GM18517 (cell line): Measurements from ENCODE around the gene SHMT1.
"Not testable (repeated sequence)": the region's sequence is repeated elsewhere in the genome, so short reads cannot be mapped to it uniquely, and the experiment has no call there.

Source experiments
- ATAC-seq: cut with Tn5 transposase; IDR thresholded peaks from one replicate; pipeline ENCODE4 v1.9.1; 2021; ENCODE audit warnings: mild to moderate bottlenecking, moderate library complexity; ENCODE audit not compliant: unreplicated experiment

The SHMT1 gene

DNA sequence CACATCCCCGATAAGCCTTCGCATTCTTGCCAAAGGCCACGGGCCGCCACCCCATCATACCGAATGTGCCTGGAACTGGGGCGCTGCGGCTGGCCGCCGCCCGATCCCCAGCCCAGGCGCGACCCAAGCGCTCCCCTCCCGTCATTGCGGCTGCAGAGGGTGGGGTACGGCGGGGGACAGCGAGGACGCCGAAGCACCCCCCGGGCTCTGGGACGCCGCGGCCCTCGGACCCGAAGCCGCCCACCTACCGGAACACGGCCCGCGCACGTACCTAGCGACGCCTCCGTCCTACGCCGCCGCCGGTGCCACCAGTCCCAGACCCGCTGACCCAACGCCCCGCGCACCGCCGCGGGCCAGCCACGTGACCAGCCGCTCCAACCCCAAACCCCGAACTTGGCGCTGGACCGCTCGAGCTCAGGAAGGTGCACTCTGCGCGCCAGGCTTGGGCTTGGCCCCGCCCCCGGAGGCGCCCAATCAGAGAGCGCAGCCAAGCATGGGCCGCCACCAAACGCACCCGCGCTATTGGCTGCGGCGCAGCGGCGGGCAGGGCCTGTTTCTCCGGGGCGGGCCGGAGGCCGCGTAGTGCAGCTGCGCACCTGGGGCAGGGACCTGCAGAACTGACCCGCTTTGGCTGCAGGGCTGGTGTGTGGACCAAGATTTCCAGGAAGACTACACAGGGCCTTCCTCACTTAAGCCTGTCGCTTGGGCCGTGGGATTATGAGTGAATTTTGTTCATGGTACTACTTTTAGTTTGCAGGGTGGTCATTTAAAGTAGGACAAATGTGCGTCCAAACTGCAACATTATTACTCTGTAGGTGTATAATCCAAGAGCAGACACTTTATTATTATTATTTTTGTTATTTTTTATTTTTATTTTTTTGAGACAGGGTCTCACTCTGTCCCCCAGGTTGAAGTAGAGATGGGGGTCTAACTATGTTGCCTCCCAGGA is at the start of gene SHMT1:
SHMT1 (minus strand) TSS at position 450 of the 949 bp plus-strand sequence. CDS start 7,569 bp downstream, outside the sequence.
- ATAC-seq, result peak; percentile 91

DNA sequence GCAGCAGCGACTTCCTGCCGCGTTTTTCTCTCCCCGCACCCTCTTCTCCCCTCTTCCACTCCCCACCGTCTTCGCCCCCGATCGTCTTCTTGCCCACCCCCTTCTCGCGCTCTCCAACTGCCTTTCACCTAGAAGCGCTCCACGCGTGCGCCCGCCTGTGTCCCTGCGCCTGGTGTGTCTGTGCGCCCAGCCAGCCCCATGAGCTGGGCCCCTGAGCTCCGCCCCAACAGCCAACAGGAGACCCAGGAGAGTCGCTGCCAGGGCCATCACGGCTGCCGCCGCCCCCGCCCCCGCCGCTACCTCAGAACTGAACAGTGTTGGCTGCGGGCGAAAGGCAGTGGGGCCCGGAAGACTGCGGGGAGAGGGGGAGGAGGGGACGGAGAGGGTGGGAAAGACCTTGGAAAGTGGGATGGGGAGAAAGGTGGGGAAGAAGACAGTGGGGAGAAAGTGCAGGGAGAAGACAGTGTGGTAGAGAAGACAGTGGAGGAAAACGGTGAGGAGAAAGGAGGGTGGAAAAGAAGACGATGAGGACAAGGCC is 48.7 kb upstream of the SHMT1 start:
- ATAC-seq, result peak; percentile 46

DNA sequence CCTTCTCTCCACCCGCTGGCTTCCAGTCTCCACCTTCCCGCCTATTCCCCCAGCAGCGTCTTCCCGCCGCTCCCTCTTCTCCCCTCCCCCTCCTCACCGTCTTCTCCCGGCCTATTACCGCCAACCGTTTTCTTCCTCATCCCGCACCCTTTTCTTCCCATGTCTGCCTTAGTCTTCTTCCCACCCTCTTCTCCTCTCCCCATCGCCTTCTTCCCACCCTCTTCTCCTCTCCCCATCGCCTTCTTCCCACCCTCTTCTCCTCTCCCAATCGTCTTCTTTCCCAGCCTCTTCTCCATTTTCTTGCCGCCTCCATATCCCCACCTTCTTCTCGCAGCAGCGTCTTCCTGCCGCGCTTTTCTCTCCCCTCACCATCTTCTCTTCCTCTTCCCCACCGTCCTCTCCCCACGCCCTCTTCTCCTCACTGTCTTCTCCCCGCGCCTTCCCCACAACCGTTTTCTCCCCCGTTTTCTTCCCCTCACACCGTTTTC is 48.1 kb upstream of the SHMT1 start:
- not testable (repeated sequence) for ATAC-seq

DNA sequence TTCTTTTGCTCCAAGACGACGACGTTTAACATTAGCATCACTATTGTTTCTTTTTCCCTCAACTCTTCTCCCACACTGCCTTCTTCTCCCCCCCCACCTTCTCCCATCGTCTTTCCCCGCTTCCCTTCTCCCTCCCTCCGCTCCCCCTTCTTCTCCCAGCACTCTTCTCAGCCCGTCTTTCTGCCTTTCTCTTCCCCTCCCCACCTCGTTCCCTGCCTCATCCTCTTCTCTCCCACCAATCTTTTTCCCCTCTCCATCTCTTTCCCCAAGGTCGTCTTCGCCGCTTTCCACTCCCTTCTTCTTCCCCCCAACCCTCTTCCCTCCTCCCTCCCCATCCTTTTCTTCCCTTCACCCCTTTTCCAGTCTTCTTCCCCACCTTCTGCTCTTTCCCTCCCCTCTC is 47.4 kb upstream of the SHMT1 start:
- ATAC-seq, result not testable (repeated sequence)

DNA sequence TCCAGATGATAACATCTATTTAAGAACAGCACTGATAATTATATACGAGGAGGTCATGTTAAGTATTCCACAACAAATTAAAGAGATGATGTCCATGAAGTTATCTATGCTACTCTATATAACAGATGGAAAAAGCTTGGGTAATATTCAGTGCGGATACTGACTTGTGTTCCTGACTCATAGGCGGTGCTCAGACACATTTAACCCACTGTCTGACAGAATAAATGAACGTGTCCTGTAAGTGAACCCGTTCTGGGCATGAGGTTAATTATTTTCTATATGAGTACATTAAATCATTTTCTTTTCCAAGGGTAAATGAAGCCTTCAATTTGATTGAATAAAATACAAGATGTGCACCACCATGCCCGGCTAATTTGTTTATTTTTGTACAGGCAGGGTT is 46.0 kb upstream of the SHMT1 start:
- not testable (repeated sequence) for ATAC-seq

DNA sequence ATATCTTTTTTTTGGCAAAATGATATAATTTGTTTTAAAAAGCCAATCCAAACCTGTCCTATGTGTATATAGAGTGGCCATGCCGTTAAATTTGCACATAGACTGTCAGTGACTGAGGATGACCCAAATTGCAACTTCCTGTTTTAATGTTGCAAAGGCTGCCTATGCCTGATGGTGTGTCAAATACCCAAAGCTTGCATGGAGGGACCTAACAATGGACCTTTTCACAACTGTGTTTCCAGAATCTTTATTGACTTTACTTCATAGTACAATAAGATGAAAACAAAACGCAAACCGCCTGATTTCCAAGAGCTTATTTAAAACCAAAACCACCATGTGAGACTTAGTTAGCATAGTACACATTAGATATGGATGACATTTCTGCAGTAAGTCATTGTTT is 45.6 kb upstream of the SHMT1 start:
- ATAC-seq, result not testable (repeated sequence)

DNA sequence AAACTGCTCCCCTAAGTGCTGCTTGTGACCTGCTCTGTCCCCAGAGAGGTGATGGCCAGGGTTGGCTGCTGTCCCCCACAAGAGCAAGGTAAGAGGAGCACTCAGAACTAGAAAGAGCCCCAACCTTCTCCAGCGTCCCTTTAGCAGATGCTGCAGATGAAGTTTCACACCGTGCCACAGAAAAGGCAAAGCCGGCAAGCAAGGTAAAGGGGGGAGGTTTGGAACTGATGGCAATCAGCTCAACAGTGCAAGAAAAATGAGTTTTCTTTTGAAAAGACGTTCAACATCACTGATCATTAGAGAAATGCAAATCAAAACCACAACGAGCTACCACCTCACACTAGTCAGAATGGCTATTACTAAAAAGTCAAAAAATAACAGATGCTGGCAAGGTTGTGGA is 40.3 kb upstream of the SHMT1 start:
- ATAC-seq, result peak; percentile 93

DNA sequence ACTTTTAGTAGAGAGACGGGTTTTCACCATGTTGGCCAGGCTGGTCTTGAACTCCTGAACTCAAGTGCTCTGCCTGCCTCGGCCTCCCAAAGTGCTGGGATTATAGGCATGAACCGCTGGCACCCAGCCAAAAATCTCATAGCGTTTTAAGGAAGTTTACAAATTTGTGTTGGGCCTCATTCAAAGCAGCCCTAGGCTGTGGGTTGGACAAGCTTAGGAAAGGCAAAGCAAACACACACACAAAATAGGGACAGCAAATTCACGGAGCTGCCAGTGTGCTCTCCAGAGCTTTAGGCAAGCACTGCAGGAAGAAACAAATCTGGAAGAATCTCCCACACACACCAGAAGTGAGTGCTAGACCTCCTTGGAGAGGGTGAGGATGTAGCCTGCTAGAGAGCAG is 39.8 kb upstream of the SHMT1 start:
- ATAC-seq, result peak; percentile 12

DNA sequence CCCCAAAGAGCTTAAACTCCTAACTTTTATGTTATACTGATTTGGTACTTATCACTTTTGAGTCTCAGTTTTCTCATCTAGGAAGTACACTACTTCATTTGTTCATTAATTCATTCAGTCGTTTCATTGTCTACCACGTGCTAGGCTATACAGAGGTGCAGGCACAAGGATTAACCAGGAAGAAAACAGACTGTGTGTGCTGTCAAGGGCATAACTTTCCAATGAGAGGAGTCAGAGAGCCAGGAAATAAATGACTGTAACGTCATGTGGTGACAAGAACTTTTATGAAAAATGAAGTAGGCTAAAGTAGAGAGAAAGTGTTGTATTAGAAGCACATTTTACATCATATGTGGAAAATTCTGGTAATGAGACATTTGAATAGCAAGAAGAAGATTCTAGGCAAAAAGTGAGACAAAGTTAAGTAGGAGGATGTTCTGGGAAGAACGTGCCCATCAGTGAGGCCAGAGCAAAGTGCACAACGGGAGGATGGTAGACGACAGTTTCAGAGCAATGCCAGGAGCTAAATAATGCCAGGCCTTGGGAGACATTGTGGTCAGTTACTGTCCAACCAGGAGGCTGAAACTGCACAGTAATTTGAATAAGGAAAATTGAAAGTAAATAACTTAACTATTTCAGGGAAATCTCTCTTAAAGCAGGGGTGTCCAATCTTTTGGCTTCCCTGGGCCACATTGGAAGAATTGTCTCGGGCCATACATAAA is 38.7 kb upstream of the SHMT1 start:
- ATAC-seq, result not testable (repeated sequence)

DNA sequence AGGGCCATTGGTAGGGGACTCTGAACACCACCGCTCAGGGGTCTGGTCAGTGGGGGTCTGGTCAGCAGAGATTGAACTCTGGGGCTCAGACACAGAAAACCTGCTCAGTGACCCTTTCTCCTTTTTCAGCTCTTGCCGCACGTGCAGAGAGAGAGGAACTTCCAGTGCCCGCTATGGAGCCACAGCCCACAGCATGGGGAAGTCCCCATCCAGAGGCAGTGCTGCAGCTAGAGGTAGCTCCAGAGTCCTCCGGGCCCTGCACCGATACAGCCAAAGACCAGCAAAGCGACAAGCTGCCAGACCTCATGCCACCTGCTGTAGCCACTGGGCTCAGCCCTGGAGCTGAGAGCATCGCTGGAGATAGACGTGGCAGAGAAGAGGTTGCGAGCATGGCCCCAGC is 25.4 kb upstream of the SHMT1 start:
- not testable (repeated sequence) for ATAC-seq

DNA sequence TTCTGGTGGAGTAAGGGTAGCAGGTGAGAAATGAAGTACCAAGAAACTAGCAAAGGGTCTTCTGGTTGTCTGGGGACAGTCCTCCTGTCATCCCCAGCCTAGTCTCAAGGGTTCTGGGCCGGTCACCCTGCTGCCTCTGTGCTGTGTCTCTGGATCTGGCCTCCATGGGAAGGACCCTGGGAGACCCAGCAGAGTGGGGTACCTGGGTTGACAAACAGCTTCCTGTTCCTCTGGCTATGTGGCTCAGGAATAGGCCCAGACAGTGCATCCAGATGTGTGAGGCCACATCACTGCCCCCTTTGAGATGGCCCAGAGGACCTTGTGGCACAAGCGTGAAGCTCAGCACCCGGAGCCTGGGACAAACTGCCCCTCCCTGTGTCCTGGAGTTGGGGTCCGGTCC is 24.9 kb upstream of the SHMT1 start:
- not testable (repeated sequence) for ATAC-seq

DNA sequence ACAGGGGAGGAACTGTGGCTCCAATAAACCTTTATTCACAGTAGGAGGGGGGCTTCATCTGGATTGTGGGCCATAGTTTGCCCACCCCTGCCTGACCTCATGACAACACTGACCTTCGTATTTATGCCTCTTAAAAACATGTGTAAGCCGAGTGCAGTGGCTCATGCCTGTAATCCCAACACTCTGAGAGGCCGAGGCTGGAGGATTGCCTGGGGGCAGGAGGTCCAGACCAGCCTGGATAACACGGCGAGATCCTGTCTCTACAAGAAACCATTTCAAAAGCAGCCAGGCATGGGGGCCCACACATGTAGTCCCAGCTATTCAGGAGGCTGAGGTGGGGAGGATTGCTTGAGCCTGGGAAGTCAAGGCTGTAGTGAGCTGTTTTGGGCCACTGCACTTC is 24.2 kb upstream of the SHMT1 start:
- ATAC-seq, result not testable (repeated sequence)

DNA sequence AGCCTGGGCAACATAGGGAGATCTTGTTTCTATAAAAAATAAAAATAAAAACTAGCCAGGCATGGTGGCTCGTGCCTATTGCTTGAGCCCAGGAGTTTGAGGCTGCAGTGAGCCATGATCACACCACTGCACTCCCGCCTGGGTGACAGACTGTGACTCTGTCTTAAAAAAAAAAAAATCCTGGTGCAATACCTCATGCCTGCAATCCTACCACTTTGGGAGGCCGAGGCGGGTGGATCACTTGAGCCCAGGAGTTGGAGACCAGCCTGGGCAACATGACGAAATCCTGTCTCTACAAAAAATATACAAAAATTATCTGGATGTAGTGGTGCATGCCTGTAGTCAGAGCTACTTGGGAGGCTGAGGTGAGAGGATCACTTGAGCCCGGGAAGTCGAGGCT is 20.9 kb upstream of the SHMT1 start:
- not testable (repeated sequence) for ATAC-seq

DNA sequence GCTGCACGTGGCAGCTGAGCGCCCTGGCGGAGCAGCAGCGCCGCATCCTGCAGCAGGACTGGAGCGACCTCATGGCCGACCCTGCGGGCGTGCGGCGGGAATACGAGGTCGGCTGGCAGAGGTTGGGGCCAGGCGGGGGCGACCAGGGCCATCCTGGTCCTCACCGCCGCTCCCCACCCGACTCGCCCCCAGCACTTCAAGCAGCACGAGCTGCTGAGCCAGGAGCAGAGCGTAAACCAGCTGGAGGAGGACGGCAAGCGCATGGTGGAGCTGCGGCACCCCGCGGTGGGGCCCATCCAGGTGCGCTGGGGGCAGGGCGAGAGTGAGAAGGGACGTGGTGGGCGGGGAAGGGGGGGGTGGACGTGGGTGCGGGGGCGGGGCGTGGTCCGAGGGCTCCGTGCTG is 19.7 kb upstream of the SHMT1 start:
- ATAC-seq, result not testable (repeated sequence)

DNA sequence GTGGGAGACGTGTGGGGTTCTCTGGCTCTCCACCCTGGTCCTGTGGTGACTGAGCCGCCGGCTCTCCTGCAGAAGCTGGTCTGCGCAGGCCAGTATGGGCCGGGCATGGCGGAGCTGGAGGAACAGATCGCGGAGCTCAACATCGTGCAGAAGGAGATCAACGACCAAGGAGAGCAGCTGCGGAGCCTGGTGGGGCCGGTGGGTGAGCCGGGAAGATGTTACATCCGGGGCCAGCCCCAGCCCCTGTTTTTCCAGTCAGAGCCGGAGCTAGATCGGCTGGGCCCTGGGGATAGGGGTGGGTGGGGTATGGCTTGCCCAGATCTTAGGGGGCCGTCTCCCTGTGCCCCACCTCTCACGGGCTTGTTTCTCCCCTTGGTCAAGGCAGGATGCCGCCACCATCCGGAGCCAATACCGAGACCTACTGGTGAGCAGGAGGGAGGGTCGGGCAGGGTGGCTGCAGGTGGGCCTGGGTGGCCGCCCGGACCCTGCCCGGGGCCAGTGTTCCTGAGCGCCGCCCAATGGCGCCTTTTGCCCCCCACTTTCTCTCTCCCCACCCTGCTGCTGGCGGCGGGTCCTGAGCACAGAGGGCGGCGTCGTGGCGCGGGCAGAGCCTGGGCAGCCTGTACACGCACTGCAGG is 19.2 kb upstream of the SHMT1 start:
- ATAC-seq, result no peak

DNA sequence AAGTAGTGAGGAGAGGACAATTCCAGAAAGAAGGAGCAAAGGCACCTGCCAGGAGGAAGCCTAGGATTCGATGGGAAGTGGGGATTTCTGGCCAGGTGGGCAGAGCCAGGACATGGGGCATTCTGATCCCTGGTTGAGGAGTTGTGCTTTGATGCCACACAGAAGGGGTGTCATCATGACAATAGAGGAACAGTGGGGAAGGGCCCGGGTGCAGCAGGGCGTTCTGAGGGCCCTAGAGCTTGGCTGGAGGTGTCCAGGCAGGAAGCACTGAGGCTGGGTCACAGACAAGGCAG is 18.5 kb upstream of the SHMT1 start:
- ATAC-seq, result no peak

DNA sequence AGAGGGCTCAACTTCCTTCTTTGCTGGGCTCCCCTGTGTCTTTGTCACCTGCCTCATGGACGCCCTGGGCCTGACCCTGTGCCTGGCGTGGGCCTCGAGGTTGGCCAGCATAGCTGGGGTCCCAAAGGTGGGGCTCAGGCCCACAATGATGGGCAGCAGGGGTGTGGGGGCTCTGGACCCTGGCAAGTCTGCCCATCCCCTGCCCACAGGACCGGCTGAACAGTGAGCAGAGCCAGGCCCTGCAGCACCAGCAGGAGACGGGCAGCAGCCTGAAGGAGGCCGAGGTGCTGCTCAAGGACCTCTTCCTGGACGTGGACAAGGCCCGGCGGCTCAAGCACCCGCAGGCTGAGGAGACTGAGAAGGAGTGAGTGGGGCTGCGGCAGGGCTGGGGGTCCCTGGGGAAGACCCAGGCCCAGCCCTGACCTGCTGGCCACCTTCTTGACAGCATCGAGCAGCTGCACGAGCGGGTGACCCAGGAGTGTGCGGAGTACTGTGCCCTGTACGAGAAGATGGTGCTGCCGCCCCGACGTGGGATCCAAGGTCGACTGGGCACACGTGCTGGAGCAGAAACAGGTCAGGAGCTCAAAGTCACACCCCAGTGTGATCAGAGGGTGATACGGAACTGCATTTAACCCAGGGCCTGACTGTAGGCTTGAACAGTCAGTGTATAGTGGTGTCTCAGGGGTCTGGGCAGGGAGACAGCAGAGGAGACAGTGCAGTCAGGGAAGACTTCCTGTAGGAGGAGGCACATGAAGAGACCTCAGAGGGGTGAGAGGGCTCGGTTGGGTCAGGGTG is 18.0 kb upstream of the SHMT1 start:
- ATAC-seq, result no peak

DNA sequence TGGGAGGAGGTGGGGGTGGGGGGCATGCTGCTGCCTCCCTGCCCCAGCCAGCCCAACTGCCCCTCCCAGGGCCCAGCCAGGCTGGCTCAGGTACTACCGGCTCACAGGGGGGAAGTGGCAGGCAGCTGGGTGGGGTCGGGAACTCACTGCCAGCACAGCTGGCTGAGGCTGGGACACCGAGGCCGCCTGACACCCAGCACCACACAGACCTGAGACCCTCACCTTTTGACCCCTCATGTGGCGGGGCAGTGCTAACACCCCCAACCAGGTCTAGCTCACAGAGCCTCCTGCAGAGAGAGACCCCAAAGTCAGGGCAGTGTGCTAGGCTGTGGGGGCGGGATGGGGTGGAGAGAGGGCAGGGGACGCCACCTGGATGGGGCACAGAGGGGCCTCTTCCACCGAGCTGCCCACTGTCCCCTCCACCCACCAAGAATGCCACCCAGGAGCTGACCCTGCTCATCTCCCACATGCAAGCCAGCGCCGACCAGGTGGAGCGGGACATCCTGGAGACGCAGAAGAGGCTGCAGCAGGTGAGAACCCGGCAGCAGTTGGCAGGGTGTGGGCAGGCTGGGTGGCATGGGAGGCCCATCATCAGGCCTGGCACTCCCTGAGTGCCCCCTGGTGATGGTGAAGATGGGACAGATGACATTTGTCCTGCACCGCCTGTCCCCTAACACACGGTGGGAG is 17.3 kb upstream of the SHMT1 start:
- ATAC-seq, result no peak

DNA sequence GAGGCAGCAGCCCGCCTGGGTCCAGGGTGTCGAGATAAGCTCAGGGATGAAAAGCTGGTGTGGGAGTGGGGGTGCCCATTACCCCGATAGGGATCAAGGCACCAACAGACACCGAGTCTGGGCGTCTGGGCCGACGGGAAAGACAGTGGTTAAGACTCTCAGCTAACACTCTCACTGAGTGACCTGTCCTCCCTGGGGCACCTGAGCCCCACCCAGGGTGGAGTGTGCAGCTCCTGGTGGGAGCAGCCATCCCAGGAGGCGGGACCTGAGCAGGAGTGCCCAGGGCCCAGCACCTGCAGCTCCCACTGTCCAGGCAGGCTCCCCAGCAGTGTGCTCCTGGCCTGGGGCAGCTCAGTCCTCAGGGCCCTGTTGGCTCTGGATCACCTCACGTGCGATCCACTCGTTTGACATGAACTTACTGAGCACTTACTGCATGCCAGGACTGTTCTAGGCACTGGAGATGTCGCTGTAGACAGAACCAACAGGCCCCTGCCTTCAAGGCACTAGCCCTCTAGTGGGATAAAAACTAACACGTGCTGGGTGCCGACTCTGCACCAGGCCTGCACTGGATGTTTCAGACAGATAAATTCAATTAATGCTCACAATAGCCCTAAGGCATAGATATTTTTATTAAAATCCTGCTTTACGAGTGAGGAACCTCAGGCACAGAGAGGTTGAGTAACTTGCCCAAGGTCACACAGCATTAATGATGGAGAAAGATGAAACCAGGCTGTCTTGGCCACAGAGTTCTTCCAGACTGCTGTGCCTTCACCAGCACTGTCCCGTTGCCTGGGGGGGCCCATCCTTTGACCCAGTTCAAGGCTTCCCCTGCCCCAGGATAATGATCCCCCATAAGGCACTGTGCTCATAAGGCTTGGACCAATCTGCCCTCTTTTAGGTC is 16.1 kb upstream of the SHMT1 start:
- no peak for ATAC-seq
